ENCODE results near the gene APOB.

APOB gene

GRCh38 chr2:21020668-21021288, 23.1 kb downstream of the APOB start:
- Histone ChIP-seq H3K4me3 (replicated peaks; ENCODE audit: insufficient read depth, low read length) (no peak overlapping the region), H3K27me3 (ENCODE audit: insufficient read depth, poor library complexity, severe bottlenecking) (peaks cover 2% of the 10 kb centered on the region), H3K27ac (replicated peaks) (no peak overlapping the region)
- DNase-seq (ENCODE audit: low read depth in 1 of 2, low spot score in 1 of 2), result no peak
- TF ChIP-seq REST (IDR thresholded peaks at IDR 0.05; ENCODE audit: insufficient replicate concordance, low read depth) (no peak), CTCF (IDR thresholded peaks at IDR 0.05; ENCODE audit: insufficient read depth, low read length) (no peak), GABPA (IDR thresholded peaks at IDR 0.05; ENCODE audit: low read depth) (no peak), SPI1 (IDR thresholded peaks at IDR 0.05; ENCODE audit: borderline replicate concordance, low read depth) (no peak)

GRCh38 chr2:21020031-21020667, 23.7 kb downstream of the APOB start:
- TF ChIP-seq GABPA (IDR thresholded peaks at IDR 0.05; ENCODE audit: low read depth) (no peak), POLR2AphosphoS5 (IDR thresholded peaks at IDR 0.05; ENCODE audit: low read depth) (no peak), SPI1 (IDR thresholded peaks at IDR 0.05; ENCODE audit: borderline replicate concordance, low read depth) (no peak), REST (IDR thresholded peaks at IDR 0.05; ENCODE audit: insufficient replicate concordance, low read depth) (no peak), CTCF (IDR thresholded peaks at IDR 0.05; ENCODE audit: insufficient read depth, low read length) (no peak)
- DNase-seq (ENCODE audit: low read depth in 1 of 2, low spot score in 1 of 2), result no peak
- H3K27ac ChIP-seq (replicated peaks), result no peak overlapping the region

GRCh38 chr2:21019678-21020021, 24.2 kb downstream of the APOB start:
- H3K27ac ChIP-seq (replicated peaks), result no peak overlapping the region
- no peak overlapping the region for H3K4me3 ChIP-seq (replicated peaks; ENCODE audit: insufficient read depth, low read length)
- no peaks in the 10 kb centered on the region for H3K27me3 ChIP-seq (ENCODE audit: insufficient read depth, poor library complexity, severe bottlenecking)
- DNase-seq (ENCODE audit: low read depth in 1 of 2, low spot score in 1 of 2), result no peak
- TF ChIP-seq GABPA (IDR thresholded peaks at IDR 0.05; ENCODE audit: low read depth) (no peak), REST (IDR thresholded peaks at IDR 0.05; ENCODE audit: insufficient replicate concordance, low read depth) (no peak), CTCF (IDR thresholded peaks at IDR 0.05; ENCODE audit: insufficient read depth, low read length) (no peak), SPI1 (IDR thresholded peaks at IDR 0.05; ENCODE audit: borderline replicate concordance, low read depth) (no peak), POLR2AphosphoS5 (IDR thresholded peaks at IDR 0.05; ENCODE audit: low read depth) (no peak)

More at GRCh38 chr2:21020031-21020667, 23.7 kb downstream of the APOB start:
- H3K4me3 ChIP-seq (replicated peaks; ENCODE audit: insufficient read depth, low read length), result no peak overlapping the region
- H3K27me3 ChIP-seq (ENCODE audit: insufficient read depth, poor library complexity, severe bottlenecking), result peaks cover 2% of the 10 kb centered on the region

All from HL-60 (cell line).